Measurements from ENCODE around the gene TMC4.
"Not testable (repeated sequence)": the region's sequence is repeated elsewhere in the genome, so short reads cannot be mapped to it uniquely, and the experiment has no call there.

GRCh38 chr19:54217517-54218247, 44.7 kb upstream of the TMC4 start:
- TF ChIP-seq CTCF, POLR2A (IDR thresholded peaks at IDR 0.05): not testable (repeated sequence)

Measured in thyroid gland (tissue), 4 donors.